HG03442 (cell line): ENCODE results near the gene CSTPP1.
"Not testable (repeated sequence)": the region's sequence is repeated elsewhere in the genome, so short reads cannot be mapped to it uniquely, and the experiment has no call there.

Experiments used
- ATAC-seq: cut with Tn5 transposase; IDR thresholded peaks from one replicate; pipeline ENCODE4 v1.9.1; 2021; ENCODE audit warnings: mild to moderate bottlenecking, moderate library complexity; ENCODE audit not compliant: unreplicated experiment

CSTPP1 gene

DNA sequence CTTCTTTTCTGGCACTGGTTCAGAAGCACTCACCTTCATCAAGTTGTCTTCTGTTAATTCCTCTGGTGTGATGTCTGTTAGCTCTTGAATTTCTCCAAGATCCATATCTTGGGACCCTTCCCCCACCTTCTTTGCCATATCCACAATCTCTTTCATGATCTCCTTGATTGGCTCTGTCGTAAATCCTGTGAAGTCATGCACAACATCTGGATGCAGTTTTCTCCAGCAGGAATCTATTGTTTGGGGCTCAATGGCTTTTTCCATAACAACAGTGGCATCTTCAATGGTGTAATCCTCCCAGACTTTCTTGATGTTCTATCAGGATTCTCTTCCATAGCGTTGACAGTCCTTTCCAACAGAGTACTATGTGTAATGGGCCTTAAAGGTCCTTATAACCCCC, 96.9 kb downstream of the CSTPP1 start:
- no peak for ATAC-seq

DNA sequence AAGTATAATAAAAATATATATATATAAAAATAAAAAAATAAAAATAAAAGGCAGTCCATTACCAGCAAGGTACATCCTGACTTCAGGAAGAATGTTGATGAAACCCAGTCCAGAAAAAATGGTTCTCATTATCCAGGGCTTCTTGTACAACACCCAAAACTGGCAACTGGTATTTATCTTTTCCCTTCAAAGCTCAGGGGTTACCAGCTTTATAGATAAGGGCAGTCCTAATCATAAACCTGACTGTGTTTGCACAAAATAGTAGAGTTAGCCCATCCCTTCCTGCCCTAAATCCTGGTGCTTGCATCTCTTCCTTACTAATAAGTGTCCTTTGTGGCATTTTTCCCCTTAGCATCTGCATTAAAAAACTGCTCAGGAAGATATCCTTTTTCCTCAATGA, 97.5 kb downstream of the CSTPP1 start:
- no peak for ATAC-seq

DNA sequence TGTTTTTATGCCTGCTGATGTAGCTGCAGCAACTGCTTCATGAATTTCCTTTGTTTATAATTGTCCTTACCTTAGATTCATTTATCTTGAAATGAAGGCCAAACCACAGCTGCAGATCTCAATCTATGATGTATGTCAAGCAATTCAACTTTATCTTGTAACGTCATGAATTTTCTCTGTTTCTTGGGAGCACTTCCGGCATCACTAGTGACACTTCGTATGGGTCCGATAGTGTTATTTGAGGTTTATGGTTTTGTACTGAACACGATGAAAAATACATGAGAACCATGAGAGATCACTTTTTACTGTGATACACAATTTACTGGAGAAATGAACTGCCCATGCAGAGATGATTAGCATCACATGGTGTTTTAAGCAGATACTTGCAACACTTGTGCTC, 98.5 kb downstream of the CSTPP1 start:
- ATAC-seq, result no peak

DNA sequence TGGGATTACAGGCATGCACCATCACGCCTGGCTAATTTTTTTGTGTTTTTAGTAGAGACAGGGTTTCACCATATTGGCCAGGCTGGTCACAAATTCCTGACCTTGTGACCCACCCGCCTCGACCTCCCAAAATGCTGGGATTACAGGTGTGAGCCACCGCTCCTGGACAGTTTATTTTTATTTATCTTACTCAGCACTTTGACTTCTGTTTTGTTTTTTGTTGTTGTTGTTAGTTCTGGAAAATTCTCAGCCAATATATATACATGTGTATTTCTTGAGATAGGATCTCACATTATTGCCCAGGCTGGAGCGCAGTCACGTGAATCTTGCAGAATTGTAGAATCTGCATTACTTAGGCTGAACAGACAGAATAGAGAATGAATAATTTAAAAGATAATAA, 107.6 kb downstream of the CSTPP1 start:
- no peak for ATAC-seq

DNA sequence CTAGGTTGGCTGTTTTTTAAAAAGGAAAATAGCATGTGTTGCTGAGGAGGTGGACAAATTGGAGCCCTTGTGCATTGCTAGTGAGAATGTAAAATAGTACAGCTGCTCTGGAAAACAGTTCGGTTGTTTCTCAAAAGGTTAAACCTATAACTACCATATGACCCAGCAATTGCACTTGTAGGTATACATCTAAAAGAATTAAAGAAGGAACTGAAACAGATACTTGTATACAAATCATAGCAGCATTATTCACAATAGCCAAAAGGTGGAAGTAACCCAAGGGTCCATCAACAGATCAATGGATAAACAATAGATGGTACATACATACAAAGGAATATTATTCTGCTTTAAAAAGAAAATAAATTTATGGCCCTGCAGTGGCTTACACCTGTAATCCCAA, 111.4 kb downstream of the CSTPP1 start:
- ATAC-seq, result no peak

DNA sequence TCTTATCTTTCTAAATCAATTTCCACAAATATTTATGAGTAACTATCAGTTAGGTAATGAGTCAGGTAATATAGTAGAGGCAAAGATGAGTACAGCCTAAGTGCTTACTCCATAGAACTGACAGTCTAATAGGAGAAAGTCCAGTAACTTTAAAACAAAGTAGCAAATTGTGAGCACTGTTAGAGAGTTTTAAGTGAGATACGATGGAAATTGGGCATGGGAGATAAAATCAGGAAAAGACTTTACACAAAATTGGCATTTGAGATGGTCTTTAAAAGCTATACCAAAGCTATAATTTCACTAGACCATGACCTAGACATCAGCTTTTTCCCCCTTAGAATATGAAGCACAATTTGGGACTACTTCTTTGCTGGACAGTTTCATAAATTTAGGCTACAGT, 113.7 kb downstream of the CSTPP1 start:
- ATAC-seq, result no peak

DNA sequence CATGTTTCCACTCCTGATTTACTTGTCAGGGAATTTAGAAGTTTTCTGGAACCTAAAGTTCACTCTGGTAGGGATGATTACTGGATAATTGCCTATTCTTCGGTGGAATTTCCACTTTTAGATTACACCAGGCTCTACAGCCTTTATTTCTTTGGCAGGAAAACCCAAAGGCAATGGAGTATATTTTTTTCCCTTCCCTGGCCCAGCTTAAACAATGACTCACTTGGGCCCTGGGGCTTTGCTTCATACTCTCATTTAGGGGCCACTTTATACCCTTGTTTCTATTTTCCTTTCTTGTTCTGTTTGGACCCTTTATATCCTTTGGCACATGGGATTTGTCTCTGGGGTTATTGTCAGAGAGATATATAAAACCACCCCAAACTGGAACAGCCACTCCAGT, 114.7 kb downstream of the CSTPP1 start:
- no peak for ATAC-seq

DNA sequence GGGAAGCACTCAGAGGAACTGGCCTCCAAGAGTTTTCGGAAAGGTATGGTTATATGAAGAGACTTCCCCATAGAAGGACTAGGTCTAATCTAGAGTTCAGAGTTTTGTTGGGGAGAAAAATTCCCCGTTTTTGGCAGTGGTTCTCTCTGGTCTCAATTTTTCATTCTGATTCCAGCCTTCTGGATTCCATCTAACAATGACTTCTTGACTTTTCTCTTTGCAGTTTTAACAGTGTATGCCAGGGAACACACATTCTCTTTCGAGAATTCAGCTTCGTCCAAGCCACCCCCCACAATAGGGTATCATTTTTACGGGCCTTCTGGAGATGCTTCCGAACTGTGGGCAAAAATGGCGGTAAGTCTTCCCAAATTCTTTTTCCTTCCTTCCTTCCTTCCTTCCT, 115.6 kb downstream of the CSTPP1 start:
- no peak for ATAC-seq

DNA sequence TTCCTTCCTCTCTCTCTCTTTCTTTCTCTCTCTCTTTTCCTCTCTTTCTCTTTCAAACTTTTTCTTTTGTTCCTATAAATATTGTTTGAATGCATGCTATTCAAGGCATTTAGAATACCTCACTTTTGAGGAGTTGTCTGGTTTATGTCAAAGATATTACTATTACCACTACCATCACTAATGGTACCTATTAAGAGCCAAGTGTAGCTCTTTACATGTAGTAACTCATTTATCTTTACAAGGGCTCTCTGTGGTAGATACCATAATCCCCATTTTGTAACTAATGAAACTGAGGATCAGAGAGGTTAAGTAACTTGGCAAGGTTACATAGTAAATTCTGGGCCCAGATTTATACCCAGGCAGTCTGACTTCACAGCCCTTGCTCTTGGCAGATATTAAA, 116.0 kb downstream of the CSTPP1 start:
- ATAC-seq, result no peak

DNA sequence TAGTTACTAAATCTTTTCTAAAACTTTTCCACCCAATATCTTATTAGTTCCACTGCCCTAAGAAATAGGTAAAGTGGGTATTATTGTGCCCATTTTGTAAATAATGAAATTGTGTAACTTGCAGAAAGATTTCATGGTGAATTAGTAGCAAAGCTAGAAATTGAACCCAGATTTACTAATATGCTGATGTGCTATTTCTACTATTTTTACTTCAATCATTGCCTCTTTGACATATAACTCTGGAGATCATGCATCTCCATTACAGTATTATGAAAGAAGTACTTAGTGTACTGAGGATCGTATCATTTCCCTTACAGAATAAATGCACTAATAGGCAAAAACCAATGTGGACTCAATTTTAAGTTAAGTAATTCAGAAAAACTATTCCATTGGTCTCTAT, 119.0 kb downstream of the CSTPP1 start:
- ATAC-seq, result no peak

DNA sequence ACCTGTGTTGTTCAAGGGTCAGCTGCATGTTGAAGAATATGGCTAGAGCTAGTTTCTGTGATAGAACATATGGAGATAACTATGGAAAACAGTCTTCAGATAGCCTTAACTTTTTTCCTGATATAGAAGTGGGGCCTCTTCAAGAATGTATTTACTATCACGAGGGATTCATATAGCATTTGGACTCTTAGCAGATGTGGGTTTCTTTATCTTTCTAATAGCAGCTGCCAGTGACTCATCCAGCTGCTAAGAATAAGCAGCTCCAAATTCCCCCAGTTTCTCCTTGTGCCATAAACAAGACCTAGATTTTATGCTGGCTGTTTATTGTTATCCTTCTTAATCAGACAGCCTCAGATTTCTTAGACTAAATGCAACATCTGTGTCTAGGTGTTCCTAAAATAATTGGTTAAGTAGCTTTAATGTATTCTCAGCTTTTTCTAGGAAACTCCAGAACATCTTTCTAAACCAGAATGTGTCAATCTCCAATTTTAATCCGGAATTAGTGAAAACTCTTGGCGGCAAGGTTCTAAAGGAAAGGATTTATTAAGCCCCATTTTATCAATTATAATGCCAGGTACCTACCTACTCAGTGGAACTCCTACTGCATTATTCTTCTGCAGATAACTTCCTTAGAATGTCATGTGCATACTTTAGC, 119.8 kb downstream of the CSTPP1 start:
- ATAC-seq, result peak; percentile 46

DNA sequence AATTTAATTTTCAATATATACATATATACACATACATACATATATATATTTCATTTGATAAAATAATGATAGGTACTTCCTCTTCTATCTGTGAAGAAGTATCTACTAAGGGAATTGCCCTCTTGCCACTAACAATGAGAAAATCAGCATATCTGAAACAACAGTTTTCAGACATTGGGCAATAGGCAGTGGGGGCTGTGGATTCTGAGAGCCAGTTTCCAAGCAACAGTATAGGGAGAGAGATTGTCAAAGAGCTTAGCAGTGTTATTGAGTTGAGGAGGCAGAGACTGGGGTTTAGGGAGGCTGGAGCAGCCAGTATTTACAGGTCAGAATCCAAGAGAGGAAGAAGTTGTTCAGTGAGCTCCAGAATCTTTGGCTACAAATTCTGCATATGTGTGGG, 120.8 kb downstream of the CSTPP1 start:
- ATAC-seq, result no peak

DNA sequence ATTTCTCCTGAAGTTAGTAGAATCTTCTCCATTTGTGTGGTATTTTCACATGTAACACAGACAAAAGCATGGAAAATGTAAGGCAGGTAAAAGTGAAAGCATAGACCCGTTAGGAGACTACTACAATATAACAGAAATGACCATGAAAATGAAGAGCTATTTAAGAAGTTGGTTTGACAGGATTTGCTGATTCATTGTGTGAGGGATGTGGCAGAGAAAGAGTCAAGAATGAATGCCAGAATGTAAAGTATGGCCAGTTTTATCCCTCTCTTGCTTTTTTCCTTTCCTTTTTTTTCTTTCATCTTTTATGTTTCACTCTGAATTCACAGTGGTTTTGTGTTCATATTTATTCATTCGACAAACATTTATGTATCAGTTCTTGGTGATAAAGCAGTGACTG, 124.2 kb downstream of the CSTPP1 start:
- ATAC-seq, result no peak

DNA sequence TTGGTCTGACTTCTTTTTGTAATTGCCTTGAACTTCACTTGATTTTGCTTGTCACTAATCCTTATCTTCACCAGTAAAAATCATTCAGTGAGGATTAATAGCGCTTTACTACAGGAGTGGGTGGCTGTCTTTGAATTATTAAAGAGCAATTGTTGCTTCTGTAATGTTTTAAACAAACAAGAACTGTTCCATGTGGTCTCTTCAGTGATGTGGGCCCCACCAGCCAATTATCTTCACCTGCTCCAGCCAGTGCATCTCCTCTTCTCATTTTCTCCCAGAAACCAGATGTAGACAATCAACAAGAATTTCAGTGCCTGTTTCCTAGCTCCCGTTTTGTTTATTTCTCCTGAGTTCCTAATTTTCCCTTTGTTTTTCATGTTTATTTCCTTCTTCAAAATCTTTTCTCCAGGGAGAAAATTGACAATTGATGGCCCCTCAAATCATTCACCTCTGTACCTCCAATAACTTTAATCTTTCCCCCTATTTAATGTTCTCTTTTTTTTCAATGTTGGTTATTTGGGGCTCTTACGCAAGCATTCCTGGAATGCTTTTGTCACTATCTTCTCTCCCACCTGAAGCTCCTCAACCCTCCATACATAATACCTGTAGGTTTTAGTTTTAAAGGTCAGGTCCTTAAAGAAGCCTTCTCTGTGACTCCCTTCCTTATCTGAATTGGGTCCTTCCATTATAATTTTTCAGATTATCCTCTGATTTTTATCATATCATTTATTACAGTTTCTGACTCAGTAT, 125.0 kb downstream of the CSTPP1 start:
- ATAC-seq, result no peak

DNA sequence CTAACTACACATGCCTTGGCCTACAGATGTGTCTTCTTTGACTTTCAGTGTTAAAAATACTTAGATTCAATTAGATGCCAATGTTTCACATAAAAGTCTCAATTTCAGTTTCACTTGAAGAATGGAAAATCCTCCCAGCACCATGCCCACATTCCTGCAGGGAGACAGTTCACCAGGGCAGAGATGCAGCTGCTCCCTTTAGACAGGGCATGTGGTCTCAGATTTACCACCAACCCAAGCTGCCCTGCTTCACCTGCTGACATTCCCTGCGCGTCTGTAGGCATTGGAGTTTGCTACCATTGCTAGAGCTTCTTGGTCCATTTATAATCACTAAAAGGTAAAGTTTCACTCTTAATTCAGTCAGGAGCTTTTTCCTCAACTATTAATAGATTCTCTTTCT, 126.2 kb downstream of the CSTPP1 start:
- ATAC-seq, result no peak

DNA sequence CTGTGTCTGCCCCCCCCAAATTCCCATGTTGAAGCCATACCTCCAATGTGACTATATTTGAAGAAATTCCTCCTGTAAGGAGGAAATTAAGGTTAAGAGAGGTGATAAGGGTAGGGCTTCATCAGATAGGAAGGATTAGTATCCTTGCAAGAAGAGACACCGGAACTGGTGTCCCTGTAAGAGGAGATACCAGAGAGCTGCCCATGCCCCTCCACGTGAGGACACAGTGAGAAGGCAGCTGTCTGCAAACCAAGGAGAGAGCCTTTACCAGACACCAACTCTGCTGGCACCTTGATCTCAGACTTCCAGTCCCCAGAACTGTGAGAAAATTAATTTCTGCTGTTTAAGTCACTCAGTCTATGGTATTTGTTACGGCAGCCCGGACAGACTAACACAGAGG, 130.8 kb downstream of the CSTPP1 start:
- no peak for ATAC-seq

DNA sequence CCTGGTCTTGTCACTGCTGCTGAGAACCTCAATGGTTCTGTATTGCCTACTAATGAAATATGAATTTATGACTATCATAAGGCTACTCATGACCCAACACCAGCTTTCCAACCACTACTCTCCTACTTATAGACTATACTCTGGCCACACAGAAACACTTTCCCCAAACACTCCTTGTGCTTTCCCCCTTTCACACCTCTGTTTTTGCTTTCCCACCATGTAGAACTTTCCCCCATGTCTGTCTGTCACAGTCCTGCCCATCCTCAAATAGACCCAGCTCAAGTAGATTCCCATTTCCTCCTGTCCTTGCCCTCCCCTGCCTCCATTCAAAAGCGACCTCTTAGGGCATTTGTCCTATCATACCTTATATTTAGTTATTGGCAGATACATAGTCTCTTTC, 134.2 kb downstream of the CSTPP1 start:
- ATAC-seq, result no peak

DNA sequence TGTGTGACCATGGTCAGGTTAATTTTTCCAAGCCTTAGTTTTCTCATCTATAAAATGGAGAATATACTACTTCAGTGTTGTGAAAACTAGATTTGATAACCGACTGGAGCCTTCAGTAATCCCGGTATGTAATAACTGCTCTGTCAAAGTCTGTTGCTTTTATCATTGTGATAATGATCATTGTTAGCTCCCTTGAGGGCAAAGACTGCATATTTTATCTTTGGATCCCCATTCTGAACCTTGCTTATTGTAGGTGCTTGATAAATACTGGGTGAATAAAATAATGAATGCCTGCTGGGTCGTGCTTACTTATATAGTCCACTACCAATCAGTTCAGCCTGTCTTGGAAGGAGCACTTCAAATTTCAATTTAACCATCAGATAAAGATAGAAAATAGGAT, 134.8 kb downstream of the CSTPP1 start:
- ATAC-seq, result no peak

DNA sequence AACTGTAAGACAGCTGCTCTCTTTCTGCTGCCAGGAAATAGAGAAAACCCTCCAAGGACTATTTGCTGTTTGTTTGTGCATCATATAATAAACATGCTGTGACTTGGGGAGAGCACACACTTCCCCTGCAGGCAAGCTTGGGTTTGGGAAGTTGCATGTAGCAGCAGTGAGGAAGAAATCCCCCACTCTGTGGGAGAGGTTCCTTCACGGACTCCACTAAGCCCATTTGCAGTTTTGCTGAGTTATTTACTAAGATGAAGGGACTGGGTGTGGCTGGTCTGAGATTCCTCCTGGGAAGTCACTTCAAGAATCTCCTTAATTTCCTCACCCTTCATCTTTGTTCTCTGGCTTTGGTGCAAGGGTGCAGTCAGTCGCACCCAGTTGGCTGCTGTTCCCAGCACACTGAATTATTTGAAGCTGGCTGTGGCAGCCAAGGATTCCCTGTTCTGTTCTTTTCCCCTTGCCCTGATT, 135.3 kb downstream of the CSTPP1 start:
- no peak for ATAC-seq

DNA sequence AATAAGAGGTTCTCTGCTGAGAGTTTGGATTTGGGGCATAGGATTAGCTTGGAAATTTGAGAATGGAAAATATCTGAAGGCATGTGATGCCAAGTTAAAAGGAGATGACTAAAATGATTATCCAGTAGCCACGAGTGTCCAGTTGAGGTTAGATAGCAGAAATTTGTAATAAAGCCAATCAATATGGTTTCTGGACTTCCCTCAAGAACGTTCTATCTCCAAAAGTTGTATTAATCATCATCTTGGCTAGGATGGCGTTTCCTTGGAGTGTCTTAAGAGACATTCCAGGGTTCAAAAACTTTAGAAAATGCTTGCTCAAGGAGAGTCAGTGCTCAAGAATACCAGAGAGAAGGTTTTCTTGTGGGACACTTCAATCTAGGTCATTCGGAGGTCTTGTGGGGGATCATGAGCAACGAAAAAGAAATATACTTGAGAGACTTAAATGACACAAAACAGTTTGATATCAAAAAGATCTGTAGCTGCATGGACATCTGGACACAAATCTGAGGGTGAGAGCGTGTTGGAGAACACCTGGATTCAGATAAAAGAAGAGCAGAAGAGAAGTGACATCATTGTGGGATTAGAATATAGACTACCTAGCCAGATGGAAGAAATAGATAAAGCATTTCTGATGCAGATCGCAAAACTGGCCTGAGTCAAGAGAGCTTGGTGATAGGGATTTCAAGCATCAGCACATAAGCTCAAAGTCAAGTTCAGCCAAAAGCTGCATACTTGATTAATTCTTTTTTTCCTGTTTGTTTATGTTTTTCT, 142.4 kb downstream of the CSTPP1 start:
- ATAC-seq, result no peak

DNA sequence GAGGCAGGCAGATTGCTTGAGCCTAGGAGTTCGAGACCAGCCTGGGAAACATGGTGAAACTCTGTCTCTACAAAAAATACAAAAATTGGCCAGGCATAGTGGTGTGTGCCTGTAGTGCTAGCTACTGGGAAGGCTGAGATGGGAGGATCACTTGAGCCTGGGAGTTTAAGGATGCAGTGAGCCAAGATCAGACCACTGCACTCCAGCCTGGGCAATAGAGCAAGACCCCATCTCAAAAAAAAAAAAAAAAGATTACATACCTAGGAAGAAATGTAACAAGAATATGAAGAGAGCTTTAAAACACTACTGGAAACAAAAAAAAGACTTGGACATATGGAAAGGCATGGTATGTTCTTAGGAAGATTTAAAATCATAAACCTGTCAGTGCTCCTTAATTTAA, 144.2 kb downstream of the CSTPP1 start:
- ATAC-seq, result not testable (repeated sequence)

DNA sequence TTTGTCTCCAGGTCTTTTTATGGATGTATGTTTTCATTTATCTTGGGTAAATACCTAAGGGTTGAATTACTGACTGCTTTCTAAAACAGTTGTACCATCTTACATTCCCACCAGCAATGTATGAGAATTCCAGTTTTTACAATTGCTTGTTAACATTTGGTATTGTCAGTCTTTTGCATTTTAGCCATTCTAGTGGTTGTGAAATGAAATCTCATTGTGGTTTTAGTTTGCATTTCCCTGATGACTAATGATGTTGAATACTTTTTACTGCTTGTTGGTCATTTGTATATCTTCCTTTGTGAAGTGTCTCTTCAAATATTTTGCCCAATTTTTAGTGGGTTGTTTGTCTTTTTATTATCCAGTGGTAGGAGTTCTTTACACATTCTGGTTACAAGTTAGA, 147.4 kb downstream of the CSTPP1 start:
- no peak for ATAC-seq
